Sciatic nerve (tissue), 2 donors: Measurements from ENCODE around the gene IGF1. TPM values are rescaled to one million over a fixed set of nuclear protein-coding genes. Genes with fewer than 3 reads are reported as not detected.
"Not testable (repeated sequence)": the region's sequence is repeated elsewhere in the genome, so short reads cannot be mapped to it uniquely, and the experiment has no call there.

Experiments
- ATAC-seq: fragments of 200-7000 bp; cut with Tn5 transposase; one replicate; pipeline ENCODE4 v1.9.1; 2020; ENCODE audit warnings: mild to moderate bottlenecking, moderate library complexity
- DNase-seq: peaks from one replicate; pipeline ENCODE4 v3.0.0-alpha.2; 2020; ENCODE audit warnings: low spot score
- intact Hi-C: fragments of 100-400 bp; cut with DNase I; formaldehyde crosslinking; loops from one replicate; pipeline ENCODE4 v1.14.2; 2022
- total RNA-seq: library from RNA; stranded (reverse); fragmentation: NEBNext Ultra II Directional; extraction: Animal tissue kit (Norgen Biotek cat#: 25700); gene quantifications from one replicate; pipeline ENCODE4 v1.2.1, GENCODE V29; 2021
- donor health status: DM: no; HTN: no; CAD: no.
- donor health status: DM: no; HTN: no; CAD: no.

IGF1 gene
- total RNA-seq, 1 donor from 2014 or later, result 52.1 TPM

- intact Hi-C loops, result no loop called here
- ATAC-seq, result no peak
- no peak for DNase-seq
Observed at GRCh38 chr12:102465762-102466560, 14.4 kb downstream of the IGF1 start.

GRCh38 chr12:102463659-102464249 lies 16.6 kb downstream of the IGF1 start:
- ATAC-seq (peak; percentile 8), DNase-seq (no peak)
- intact Hi-C loops, result no loop called here

DNA sequence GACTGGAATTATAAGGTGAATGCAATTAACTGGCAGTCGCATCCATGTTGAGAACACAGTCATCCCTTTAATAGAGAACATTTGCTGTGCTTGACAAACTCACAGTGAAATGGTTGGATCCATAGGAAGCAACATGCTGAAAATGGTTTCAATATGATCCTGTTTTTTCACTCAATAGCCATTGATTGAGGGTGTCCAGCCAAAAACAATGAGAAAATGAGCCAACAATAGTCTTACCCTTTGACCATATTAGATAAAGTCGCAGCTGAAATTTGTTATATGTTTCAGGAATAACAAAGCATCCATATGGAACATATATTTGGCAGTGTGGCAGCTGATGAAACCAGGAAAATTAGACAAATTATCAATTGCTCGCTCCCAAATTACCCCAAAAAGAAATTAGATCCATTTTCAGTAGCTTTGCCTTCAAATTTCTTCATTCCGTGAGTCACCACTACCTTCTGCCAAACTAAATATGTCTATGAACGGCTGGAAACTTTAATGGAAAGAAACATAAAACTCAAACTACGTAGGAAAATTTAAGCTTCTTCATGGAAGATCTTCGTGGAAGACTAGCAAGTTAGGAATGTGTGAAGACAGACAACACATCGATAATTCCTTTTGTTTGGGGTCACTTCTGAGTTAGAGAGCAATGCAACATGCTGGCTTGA lies 17.4 kb downstream of the IGF1 start:
- ATAC-seq, result peak; percentile 64
- intact Hi-C loops, result no loop called here
- DNase-seq, result no peak

DNA sequence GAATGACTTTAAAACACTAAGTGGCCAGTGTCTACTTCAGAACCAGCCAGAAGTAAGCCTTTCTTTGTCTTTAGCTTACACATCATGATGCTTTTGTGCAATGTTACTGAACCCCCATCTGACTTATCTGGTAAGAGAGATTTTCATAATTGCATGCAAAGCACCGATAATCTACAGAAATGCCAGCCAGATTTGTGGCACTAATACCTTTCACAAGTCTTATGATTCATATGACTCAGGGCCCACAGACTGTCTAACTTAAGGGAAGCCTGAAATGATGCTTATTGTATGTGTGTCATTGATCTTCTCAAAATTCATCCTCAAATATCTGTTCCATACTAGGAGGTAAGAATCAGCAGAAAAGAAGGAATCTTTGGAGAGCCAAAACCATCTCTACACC lies 18.0 kb downstream of the IGF1 start:
- intact Hi-C loops, result no loop called here
- no peak for ATAC-seq

DNA sequence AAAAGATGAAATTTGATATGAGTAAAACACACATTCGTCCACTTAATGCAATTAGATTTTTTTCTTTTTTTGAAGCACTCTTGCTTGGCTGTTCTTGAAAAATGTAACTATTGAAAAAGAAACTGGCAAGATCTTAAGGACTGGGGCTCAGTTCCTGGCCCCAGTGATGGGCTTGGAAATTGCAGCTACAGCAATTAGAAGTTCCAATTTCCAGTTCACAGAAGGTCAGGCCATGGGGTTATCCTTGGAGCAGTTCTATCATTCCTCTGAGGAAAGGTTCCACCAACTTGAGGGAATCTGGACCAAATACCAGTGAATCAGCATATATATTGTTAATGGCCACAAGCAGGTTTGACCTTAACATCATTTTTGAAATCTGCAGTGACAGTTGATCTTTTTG lies 18.9 kb downstream of the IGF1 start:
- intact Hi-C loops, result no loop called here
- no peak for DNase-seq
- ATAC-seq, result no peak

More for the DNA sequence above, 18.0 kb downstream of the IGF1 start:
- no peak for DNase-seq

DNA sequence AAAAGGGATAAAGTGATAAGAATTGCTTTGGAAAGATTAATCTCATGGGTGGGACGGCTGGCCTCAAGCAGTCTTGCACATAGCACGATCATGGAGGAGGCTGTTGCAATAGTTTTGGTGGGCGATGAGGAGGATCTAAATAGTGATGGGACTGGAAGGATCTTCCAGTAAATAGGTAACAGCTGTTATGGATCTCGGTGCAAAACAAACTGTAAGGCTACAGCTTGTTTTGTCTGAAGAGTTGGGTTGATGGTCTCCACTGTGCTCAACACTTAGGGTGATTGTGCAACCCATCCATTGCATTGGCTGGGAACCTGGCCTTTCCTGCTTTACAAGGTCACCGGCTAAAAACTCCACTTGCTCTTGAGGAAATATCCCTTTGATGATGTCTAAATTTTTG lies 21.0 kb downstream of the IGF1 start:
- intact Hi-C loops, result no loop called here
- ATAC-seq (peak; percentile 35), DNase-seq (no peak)

DNA sequence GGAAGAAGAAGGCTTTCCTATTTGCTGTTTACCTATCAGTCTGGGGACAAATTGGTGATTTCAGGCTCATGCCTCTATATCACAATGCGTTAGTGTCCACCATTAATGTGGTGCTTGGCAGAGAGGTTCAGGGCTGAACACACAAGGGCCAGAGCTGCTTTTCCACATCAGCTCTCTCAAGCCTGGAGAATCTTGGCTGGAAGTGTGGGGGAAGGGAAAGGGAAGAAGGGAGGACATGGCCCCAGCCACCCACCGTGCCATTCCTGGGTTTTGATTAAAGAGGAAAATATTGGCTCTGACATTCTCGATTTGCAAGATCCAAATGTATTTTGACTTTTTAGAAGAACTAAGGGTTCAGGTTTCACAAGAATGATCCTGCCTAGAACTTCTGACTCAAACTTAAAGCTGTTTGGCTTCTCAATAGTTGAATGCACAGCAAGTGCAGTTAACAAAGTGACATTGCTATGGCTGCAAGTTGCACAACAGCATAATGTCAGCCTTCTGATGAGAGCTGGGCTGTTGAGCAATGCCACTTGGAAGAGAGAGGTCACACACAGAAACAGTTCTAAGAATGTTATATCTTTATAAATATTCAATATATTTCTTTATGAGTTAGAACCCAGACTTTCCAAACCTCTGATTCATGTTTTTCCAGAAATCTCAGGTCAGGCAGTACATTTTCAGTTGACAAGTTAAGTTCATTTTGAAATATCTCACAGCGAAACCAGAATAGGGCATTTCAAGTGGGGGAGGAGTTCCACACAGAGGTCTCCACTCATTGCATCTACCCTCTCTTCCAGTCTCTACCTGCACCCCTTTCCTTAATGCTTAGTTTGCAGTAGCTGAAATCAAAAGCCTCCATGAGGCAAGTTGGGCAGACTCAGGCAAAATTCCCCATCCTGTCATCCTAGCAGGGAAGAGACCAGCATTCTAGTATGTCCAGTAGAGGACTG lies 25.3 kb downstream of the IGF1 start:
- ATAC-seq (peak; percentile 83), DNase-seq (no peak)
- intact Hi-C loops, result no loop called here

DNA sequence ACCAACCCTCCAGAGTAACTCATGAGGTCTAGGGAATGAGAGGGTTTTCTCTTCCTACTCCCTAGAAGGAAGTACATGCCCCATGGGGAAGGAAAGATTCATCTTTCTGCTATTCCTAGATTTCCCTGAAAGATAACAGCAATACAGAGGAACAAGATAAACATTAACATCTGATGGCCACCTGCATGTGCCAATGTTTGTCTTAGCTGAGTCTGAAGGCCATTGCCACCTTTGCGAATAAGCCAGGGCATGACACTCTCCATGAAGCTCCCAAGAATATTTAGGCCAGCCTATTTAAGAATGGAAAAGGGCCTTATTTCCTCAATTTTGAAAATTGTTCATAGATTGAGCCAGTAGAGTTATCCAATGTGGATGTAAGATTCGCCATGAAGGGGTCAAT lies 26.0 kb downstream of the IGF1 start:
- DNase-seq (no peak), ATAC-seq (no peak)
- intact Hi-C loops, result no loop called here

DNA sequence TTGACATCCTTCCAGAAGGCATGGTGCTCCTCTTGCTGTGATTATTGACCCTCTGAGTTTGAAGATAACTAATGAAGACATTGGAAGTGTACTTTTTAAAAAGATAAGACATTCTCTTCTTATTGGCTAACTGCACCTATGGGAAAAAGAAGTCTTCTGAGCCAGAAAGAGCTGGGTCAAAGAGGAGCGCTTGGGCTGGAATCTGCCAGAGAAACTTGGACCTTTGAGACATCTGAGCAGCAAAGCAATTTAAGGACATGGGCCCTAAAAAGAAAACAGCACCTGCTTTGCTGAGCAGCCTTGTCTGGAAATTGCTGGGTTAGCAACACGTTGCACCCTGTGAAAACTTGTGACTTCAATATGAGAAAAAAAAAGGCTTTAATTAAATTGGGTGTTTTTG lies 27.8 kb downstream of the IGF1 start:
- intact Hi-C loops, result no loop called here
- no peak for DNase-seq
- no peak for ATAC-seq

GRCh38 chr12:102449018-102449417 lies 31.3 kb downstream of the IGF1 start:
- ATAC-seq, intact Hi-C loops, DNase-seq: not testable (repeated sequence)

DNA sequence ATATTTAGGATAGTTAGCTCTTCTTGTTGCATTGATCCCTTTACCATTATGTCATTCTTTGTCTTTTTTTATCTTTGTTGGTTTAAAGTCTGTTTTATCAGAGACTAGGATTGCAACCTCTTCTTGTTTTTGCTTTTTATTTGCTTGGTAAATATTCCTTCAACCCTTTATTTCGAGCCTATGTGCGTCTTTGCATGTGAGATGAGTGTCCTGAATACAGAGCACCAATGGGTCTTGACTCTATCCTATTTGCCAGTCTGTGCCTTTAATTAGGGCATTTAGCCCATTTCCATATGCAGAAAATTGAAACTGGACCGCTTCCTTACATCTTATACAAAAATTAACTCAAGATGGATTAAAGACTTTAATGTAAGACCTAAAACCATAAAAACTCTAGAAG lies 32.9 kb downstream of the IGF1 start:
- ATAC-seq, DNase-seq, intact Hi-C loops: not testable (repeated sequence)

GRCh38 chr12:102444707-102445106 lies 35.7 kb downstream of the IGF1 start:
- ATAC-seq, result no peak
- DNase-seq, result no peak
- intact Hi-C loops, result no loop called here

DNA sequence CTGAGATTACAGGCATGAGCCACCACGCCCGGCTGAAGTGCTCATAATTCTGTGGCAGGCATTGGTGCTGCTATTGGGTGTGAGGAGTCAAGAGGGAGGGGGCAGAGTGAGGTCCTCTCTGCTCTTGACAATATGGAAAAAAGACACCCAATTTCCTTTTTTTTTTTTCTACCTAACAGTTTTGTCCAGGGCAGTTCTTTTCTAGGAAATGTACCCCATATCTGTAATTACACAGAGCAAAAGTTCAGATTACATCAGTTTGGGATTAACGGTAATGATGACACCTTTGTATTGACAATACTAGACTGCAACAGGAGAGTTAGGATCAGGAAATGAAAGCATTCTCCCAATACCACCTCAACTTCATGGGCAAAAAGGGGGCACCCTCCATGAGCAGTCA lies 36.3 kb downstream of the IGF1 start:
- intact Hi-C loops, result no loop called here
- ATAC-seq (no peak), DNase-seq (no peak)

DNA sequence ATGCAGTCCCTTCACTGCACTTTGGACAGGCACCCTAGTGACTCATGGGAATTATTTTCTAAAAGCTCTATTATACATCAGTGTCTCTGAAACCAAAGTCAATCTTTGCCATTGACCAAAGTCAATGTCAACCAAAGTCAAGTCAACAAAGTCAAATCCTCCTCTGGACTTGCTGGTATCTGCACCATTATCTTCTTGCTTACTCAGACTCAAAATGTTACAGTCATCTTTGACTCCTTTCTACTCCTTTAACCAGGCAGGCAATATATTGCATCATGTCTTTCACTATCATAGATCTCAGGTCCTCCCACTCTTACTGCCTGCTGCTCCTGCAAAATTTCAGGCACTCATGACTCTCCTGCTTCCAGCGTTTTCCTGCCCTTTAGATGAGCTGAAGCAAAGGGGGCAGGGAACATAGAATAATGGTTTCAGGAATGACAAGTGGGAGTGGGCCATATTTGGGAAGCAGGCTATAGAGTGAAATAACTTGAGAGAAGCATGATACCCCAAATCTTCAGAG lies 39.2 kb downstream of the IGF1 start:
- intact Hi-C loops, result no loop called here
- no peak for DNase-seq
- ATAC-seq, result no peak

DNA sequence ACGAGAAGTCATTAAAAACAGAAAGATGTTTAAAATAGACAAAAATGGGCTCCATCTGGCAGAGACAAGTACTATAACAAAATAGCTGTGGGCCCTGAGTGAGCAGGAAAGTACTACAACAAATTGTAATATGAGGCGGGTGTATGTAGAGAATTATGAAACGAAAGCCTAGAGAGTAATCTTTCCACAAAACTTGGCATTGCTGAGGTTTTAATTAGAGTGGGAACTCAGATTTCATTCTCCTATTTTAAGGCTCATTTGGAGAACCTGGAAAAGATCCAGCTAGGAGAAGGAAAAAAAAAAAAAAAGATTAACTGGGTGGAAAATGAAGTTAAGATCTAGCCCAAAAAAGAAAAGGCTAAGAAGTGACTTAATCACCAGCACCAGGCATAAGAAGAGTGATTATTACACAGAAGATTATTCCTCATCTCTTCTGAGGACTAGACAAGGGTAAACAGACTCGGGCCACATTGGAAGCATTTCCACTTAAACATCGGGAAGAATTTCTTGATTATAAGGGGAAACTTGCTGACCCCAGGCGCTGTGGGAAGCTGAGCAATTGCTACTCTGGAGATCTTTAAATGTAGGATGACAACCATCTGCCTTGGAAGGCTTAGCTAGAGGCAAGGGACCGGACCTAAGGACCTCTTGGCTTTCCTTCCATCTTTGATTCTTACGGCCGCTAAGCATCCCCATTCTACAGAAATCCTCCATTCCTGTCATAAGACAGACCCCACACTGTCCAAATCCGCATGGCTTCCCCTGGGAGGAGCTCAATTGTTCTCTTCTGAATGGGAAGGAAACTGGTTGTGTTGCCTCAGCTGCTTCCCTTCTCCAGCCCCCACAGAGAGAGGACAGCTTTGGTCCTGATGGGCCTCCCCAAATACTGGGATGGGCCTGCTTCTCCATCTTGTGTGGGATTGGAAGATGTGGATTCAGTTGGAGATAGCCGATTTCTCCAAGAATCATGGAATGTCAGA lies 40.6 kb downstream of the IGF1 start:
- intact Hi-C loops, result no loop called here
- ATAC-seq (peak; percentile 85), DNase-seq (peak; percentile 64)

GRCh38 chr12:102438827-102439210 lies 41.5 kb downstream of the IGF1 start:
- intact Hi-C loops, result no loop called here
- no peak for ATAC-seq
- no peak for DNase-seq

DNA sequence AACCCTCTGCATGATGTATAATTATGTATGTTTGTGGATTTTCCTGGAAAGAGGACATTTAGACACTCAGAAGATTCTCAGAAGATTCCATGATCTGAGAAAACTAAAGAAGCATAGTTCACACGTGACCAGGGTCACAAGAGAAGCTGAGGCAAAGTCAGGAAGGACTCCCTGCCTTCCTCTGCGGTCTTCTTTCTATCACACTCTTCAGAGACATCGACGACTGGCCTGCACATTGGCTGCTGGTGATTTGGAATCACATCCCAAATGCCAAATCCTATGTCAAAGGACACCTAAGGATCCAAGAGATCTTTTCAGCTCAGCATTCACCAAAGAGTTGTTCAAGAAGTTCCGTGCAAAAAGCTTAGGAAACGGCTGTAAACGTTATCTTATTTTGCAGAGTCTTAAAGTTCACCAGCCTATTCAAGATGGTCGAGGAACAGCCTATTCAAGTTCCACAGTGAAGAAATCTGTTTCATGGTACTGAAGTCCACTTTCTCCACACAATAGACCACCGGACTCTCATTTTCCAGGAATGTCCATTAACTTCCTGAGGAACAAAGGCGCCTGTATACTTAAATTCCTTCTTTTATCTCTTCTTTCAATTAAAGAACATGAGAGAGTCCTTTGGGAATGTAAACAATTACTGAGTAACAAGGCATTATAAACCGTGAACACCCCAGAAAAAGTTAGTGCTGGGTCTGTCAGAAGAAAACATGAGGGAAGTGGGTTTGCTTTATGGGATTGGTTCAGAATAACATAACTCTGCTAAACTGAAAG lies 42.1 kb downstream of the IGF1 start:
- intact Hi-C loops, result no loop called here
- DNase-seq, result no peak
- ATAC-seq, result no peak
